AG10803 (cell line): Measurements from ENCODE around the gene SYT9.

Experiments used
- DNase-seq: peaks from one replicate; pipeline ENCODE4 v3.0.0; 2010; ENCODE audit warnings: low read depth
- H3K4me3 ChIP-seq: 2 replicates; pipeline ENCODE4 v1.5.1; 2011; ENCODE audit warnings: mild to moderate bottlenecking, low read length, control low read depth
- CTCF ChIP-seq: conservative IDR thresholded peaks from 2 replicates; pipeline ENCODE4 v1.5.1; 2011; ENCODE audit warnings: mild to moderate bottlenecking, low read length, control low read depth, inconsistent platforms

The SYT9 gene

GRCh38 chr11:7353100-7353499 is 101.4 kb downstream of the SYT9 start:
- H3K4me3 ChIP-seq, result no peak overlapping the region
- peak; percentile 71 for TF ChIP-seq CTCF
- DNase-seq, result peak; percentile 32

- no peak for TF ChIP-seq CTCF
- DNase-seq, result no peak
- H3K4me3 ChIP-seq, result no peak overlapping the region
These were observed 113.0 kb downstream of the SYT9 start for GRCh38 chr11:7364660-7365059.

- no peak overlapping the region for H3K4me3 ChIP-seq
- TF ChIP-seq CTCF, result no peak
- no peak for DNase-seq
These were observed 116.1 kb downstream of the SYT9 start for GRCh38 chr11:7367803-7368202.

- no peak overlapping the region for H3K4me3 ChIP-seq
- DNase-seq, result no peak
- TF ChIP-seq CTCF, result no peak
These were observed 124.7 kb downstream of the SYT9 start for GRCh38 chr11:7376386-7376785.

- no peak for DNase-seq
- H3K4me3 ChIP-seq, result no peak overlapping the region
- no peak for TF ChIP-seq CTCF
These were observed 130.2 kb downstream of the SYT9 start for GRCh38 chr11:7381937-7382336.

- DNase-seq, result no peak
- no peak for TF ChIP-seq CTCF
- H3K4me3 ChIP-seq, result no peak overlapping the region
These were observed 131.7 kb downstream of the SYT9 start for GRCh38 chr11:7383406-7383805.

GRCh38 chr11:7384691-7385090 is 133.0 kb downstream of the SYT9 start:
- H3K4me3 ChIP-seq, result no peak overlapping the region
- no peak for TF ChIP-seq CTCF
- no peak for DNase-seq
